ENCODE data around the gene UBXN11. TPM values are rescaled to one million over a fixed set of nuclear protein-coding genes. Genes with fewer than 3 reads are reported as not detected.
A peak's percentile ranks its signal among the peaks of the same experiment; 100 is the strongest.

Gene UBXN11, protein sequence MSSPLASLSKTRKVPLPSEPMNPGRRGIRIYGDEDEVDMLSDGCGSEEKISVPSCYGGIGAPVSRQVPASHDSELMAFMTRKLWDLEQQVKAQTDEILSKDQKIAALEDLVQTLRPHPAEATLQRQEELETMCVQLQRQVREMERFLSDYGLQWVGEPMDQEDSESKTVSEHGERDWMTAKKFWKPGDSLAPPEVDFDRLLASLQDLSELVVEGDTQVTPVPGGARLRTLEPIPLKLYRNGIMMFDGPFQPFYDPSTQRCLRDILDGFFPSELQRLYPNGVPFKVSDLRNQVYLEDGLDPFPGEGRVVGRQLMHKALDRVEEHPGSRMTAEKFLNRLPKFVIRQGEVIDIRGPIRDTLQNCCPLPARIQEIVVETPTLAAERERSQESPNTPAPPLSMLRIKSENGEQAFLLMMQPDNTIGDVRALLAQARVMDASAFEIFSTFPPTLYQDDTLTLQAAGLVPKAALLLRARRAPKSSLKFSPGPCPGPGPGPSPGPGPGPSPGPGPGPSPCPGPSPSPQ
- polyA plus RNA-seq (ENCODE audit: insufficient read length), result 8.2 TPM

DNA sequence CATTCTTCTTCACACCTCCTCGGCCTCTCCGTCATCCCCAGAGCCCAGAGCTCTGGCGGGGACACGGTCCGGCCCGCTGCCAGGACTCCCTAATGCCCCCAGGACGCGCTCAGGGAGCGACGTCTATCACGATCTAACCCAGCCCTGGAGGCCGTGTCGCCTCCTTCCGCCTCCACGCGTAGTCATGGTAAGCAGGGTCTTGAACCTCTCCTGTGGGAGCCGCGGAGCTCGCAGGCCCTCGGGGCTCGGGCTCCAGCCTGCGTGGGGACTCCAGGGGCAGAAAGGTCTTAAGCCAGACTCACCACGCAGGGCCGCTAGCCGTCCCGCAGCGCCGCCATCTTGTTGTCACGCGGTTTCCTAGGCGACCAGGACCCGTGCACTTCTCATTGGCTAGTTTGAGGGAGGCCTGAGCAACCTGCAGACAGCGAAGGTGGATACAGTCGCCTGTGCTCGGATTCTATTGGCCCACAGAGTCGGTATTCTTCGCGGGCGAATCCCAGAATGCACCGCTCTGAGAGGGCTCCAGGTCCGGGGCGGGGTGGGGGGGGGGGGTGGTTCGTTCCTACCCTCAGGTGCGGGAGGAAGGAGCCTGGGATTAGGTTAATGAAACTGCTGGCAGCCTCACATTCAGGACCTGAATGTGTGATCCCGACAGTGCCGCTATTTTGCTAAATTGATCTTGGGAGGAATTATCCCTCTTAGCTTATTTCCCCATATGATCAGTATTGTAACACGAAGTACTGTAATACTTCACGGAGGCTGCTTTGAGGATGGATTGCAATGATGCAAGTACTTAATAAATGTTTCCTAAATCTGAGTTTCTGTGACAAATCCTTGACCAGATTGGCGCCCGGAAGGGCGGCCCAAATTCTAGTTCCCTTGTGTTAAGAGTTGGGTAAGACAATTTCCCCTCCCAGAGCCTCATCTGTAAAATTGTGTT is at the start of gene UBXN11:
UBXN11 (minus strand) TSS at position 347 of the 940 bp plus-strand sequence. CDS start 3,753 bp downstream, outside the sequence.
- DNase-seq (ENCODE audit: low read depth), result peak; percentile 59

DNA sequence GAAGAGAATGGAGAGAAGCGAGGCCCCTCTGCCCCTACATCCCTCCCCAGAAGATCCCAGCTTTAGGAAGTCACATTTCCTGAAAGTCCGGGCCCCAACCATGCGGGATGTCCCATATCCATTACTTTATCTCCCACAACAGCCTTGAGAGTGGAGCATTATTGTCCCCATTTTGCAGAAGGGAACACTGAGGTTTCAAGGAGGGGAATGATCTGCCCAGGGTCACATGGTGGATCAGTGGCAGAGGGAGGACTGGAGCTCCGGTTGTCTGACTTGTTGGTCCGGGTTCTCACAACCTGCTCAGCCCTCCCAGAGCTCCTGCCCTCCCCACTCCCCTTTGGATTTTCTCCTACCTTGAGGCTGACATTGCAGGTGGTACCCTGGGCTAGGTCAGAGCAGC is 49.7 kb upstream of the UBXN11 start:
- DNase-seq (ENCODE audit: low read depth), result no peak

DNA sequence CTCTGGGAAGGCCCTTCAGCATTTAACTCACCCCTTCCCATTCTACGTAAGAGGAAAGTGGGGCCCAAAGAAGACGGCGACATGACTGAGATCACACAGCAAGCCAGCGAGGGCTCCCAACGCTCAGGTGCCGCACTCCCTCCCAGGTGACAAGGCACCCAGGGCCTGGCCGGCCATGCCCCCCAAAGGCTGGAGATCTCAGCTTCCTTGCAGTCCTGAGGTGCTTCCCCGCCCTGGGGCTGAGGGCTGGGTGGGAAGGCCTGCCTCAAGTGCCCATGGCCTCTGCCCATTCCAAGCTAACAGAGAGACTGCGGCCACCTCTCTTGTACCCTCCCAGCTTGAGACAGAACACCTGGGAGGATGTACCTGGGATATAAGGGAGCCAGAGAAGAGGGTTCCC is 48.5 kb upstream of the UBXN11 start:
- DNase-seq (ENCODE audit: low read depth), result no peak

DNA sequence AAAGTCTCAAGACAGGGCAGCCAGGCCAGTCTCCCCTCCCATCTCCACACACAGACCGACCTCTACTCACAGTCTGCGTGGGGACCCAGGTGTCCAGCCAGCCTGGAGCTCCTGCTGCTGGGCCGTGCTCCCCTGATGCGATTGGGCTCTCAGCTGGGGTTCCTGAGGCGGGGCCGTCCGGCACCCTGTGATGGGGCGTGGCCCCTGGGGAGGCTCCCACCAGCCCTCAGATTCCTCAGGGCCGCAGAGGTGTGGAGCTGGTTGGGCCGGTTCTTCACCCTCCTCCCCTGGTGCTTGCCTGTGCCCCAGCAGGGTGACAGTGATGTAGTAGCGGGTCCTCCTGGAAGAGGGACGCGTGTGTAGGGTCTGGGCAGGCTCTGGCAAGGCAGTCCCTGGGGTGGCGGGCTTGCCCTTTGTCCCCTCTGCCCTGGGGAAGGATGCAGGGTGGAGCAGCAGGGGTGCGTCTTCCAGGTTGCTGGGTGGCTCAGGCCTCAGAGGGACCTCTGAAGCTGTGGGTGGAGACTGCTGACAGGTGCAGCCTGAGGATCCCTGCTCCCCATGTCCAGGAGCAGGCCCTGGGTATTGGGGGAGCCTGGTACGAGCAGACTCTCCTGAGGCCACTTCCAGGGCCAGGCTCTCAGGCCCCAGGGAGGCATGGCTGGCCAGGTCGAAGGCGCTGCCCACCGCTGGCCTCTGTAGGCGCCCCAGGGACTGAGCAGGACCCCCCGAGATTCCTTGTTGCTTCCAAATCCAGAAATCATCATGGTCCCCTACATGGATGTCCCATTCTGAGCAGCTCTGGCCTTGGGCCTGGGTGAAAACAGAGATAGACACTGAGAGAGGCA is 47.8 kb upstream of the UBXN11 start, which contains the start of gene CRYBG2:
CRYBG2 (minus strand) TSS at position 155 of the 845 bp plus-strand sequence. CDS start 7,473 bp downstream, outside the sequence.
- no peak for DNase-seq (ENCODE audit: low read depth)

DNA sequence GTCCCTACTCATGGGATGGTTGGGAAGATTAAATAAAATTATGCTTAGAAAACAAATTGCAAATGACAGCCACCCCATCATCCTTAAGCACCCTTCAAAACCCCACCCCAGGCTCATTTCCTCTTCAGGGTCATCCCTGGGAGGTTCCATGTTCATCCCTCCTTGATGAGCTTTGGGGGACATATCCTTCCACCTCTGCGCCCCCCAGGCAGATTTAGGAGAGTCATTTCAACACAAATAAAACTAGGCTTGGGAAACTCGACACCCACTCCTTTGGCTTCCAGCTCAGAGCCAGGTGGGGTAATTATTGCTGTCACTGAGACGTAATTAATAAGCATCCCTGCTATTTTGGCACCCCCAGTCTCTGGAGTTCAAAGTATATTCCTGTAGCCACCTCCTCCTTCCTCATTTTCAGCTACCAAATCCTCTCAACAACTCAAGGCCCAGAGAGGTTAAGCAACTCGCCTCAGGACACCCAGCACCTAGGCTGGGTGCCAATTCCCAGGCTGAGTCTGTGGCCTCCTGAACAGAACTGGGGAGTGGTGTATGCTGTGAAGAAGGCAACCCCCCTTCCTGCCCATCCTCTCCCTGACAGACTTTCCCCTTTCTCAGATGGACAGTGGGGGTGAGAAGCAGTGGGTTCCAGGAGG is 46.9 kb upstream of the UBXN11 start:
- DNase-seq (ENCODE audit: low read depth), result no peak

DNA sequence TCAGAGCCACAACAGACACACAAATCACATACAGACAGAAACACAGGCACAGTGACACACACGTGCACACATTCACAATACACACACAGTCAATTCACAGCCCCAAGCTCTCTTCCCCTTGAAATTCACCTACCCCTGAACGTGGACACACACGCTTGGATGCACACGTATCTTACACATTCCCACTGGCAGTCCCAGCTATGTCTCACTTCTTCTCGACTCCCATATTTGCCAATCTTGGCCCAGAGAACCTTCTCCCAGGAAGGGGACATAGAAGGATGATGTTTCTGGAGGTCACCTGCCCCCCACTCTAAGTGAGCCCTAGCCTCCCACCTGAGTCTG is 45.9 kb upstream of the UBXN11 start:
- DNase-seq (ENCODE audit: low read depth), result no peak

DNA sequence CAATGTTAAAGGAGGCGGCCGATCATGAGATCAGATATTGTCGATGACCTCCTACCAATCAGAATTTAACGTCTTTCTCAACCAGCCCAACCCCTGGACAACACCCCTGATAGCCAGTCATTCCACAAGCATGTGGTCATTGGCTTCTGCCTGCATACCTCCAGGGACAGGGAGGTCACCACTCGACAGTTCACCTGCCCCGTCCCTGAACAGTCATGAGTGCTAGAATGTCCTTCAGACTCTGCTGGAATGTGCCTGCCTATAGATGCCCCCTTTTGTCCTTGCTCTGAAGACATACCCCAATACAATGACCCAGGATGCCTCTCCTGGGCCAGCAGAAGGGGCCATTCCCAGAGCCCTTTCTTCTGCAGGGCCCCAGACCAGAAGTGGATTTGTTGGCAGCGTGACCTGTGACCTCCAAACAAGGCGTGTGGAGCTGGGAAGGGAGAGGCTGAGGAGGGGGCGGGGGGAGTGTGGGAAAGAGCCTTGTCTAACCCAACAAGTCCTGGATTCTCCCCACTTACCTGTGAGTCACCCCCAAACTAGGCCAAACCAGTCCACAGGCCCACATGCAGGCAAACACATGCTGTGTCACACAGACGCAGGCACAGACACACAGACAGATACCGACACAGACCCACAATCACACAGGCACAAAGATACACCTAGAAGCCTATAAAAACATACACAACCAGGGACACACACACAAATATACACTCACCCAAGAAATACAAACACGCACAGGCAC is 45.3 kb upstream of the UBXN11 start:
- DNase-seq (ENCODE audit: low read depth), result no peak

DNA sequence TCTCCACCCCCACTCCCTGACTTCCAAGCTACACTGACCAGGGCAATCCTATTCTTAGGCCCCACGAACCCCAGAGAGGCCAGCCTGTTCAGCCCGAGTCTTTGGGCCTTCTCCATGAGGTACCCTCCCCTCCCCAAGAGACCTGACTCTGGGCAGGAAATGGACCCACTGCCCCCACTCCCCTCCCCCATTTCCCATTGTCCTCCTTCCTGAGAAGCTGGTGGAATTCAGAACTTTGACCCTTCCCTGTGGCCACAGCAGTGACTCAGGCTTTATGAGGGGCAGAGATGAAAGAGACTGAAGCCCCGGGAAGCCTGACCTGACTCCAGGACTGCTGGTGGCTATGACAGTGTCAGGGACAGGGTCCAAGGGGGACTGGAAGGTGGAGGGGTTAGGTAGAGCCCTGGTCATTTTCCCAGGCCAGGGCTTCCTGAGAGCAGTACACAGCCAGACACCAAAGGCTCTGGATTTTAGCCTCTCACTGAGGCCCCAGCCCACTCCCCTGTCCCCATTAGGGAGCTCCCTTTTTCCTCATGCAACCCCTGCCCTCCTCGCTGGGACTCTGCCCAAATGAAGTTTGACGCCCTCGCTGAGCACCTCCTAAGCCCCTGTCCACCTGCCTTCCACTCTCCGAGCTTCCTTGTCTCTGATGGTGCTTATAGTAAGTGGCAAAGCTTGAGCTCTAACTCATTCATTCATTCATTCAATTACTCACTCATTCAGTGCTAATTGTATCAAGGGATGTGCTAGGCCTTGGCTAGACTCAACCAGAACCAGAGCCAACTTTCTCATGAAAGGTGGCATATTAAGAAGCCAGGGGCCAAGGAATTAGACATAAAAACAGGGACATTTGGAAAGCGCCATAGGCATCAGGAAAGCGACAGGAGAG is 44.5 kb upstream of the UBXN11 start:
- no peak for DNase-seq (ENCODE audit: low read depth)

DNA sequence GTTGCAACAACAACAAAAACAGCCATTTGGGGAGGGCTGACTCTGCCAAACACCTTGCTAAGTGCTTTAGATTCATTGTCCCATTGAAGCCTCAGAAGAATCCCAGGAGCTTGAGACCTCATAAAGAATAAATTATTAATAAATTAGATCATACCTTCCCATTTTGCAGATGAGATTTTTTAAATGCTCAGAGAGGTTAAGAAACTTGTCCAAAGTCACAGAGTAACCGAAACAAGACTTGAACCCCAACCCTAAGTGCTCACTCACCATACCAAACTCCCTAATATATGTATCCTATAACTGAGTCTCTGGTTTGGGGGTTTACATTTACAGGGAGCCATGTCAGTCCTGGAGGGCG is 43.9 kb upstream of the UBXN11 start:
- no peak for DNase-seq (ENCODE audit: low read depth)

DNA sequence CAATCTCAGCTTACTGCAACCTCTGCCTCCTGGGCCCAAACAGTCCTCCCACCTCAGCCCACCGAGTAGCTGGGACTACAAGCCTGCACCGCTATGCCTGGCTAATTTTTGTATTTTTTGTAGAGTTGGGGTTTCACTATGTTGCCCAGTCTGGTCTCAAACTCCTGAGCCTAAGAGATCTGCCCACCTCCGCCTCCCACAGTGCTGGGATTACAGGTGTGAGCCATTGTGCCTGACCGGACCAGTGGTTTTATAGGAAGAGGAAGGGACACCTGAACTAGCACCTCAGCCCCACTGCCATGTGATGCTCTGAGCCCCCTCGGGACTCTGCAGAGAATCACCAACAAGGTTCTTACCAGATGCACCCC is 43.4 kb upstream of the UBXN11 start:
- no peak for DNase-seq (ENCODE audit: low read depth)

DNA sequence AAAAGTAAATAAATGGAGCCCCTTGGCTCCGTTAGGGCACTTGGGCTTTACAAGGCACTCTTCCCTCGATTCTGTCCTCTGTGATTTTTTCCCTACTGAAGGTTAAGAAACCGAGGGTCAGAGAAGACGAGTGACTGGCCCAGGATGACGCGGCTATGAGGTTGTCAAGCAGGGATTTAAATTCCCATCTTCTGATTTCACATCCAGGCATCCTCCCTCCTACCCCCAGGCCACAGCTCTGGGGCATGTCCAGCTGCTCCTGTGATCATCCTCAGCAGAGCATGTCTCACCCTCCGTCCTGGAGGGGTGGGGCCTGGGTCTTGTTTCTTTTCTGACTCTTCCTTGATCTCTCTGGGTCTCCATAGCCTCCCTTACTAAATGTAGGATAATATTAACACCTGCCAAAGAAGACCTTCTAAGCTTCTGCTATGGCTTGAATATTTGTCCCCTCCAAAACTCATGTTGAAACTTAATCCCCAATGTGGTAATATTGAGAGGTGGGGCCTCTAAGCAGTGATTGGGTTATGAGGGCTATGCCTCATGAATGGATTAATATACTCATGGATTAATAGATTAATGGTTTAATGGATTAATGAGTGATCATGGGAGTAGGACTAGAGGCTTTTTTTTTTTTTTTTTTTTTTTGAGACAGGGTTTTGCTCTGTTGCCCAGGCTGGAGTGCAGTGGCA is 42.9 kb upstream of the UBXN11 start:
- DNase-seq (ENCODE audit: low read depth), result no peak

DNA sequence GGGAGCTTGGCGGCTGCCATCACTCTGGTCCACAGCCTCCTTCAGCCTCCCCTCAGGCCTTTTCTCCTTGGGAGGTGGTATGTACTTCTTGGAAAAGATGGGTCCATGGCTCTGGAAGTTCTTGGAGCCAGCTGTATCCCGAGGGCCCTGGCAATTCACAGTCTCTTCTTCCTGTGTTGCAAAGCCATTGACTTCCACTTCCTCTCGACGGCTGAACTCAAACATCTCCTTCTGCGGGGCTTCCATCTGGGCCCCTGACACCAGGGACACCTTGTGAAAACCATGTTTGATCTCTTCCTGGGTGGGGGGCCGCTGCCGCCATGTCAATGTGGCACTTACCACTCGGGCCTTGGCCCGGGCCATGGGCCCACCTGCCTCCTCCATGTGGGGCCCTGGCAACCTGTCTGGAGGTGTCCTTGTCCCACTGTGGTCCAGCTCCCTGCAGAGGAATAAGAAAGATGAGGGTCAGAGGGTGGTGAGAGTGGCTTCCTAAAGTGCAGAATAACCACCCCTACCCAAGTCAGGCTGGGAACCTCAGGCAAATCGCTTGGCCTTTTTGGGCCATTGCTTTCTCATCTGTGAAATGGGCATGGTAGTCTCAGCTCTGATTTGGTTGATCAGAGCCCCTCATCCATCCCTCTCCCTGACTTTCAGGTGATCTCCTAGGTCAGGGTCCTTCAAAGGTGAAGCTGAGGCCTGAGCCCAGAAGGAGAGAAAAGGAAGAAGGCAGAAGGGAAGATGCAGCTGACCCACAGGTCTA is 40.0 kb upstream of the UBXN11 start:
- no peak for DNase-seq (ENCODE audit: low read depth)

DNA sequence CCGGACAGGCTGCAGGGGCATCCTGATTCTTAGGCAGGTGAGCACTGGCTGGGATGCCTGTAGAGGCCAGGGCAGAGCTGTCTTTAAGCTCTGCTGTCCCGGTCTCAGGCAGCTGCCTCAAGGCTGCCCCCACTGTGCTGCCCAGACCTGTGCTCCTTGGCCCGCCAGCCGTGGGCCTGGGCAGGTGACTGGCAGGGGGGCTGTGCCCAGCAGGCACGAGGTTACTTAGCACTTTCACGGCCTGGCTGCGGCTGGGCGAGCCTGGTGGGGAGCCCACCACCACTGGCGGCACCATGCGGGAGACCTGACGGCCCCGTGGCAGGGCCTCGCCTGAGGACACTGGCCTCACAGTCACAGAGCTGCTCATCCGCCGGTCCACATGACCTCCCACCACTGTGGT is 39.3 kb upstream of the UBXN11 start:
- no peak for DNase-seq (ENCODE audit: low read depth)

DNA sequence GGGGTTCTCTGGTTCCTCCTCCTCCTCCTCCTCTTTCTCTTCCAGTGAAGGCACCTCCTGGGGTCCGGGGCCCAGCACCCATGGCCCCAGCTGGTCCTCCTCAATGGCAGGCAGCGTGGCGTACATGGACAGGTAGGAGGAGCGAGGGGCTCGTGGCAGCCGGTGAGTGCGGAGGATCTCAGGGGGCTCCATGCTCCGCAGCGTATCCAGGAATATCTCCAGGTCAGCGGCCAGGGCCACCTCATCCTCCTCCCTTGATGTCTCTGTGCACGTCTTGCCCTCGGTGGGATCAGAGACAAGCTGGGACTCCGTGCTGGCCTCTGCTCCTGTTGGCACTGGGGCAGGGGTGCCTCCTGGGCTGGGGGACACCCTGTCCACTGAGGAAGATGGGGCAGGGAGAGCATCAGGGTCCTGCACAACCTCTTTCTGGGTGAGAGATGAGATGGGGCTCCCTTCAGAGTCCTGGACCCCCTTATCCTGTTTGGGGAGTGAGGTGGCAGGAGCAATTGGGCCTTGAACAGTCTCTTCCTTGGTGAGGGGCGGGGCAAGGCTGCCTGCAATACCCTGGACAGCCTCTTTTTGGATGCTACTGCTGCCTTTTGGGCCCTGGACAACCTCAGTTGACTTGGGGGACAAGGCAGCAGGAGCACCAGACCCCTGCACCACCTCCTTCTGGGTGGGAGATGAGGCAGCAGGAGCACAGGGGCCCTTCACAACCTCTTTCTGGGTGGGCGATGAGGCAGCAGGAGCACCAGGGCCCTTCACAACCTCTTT is 37.9 kb upstream of the UBXN11 start:
- DNase-seq (ENCODE audit: low read depth), result no peak

DNA sequence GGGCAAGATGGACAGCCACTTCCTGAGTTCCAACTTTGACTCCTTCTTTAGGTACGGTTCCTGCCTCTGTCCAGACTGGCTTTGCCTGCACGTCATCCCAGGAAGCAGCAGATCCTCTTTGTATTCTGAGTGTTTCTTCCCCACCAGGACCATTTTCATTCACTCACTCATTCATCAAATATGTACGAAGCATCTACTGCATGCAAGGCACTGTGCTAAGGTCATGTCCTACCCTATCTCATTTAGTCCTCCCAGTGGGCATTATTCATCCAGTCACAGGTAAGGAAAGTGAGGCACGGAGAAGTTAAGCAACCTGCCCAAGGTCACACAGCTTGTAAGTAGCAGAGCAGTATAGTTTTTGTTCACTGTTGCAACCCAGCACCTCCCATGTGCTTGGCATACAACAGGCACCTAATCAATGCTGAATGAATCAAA is 33.6 kb upstream of the UBXN11 start:
- DNase-seq (ENCODE audit: low read depth), result no peak

DNA sequence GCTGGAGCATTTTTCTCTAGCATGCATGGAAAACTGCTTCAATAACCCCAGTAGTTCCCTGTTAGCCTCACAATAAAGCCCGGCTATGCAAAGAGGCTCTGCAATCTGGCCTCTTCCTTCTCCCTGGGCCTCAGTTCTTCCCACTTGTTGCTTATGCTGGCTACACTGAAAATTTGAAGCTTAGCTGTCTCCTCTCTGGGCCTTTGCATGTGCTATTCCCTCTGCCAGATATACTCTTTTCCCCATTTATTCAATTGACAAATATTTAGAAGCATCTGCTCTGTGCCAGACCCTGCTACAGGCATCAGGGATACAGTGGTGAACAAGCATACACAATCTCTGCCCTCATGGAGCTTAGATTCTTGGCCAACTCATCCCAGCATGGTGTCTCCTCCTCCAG is 32.2 kb upstream of the UBXN11 start:
- no peak for DNase-seq (ENCODE audit: low read depth)

DNA sequence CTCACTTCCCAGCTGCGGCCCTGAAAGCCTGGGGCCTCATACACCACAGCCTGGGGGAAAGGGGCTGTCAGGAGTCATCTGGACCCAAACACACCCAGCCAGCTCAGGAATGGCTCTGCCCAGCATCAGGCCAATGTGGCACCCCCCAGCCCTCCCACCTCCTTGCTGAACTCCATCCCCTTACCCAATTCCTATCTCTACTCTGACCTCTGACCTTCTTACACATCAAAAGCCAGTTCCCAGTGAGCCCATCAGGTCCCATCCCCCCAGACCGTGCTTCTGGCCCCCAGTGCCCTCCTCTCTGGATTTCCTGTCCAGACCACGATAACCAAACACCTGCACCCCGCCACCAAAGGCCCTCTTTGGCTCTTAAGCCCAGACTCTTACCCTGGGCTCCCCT is 31.2 kb upstream of the UBXN11 start:
- no peak for DNase-seq (ENCODE audit: low read depth)

Measured in forelimb muscle (tissue), 1 donor.